Trophoblast cell (in vitro differentiated cells and primary cell): Measurements from ENCODE around the gene TTC31.
A peak's percentile ranks its signal among the peaks of the same experiment; 100 is the strongest.

Source experiments
- DNase-seq, 2 donors: peaks; one replicate each; pipeline ENCODE4 v3.0.0-alpha.2; 2016
- H2AFZ ChIP-seq: 2 replicates; pipeline ENCODE4 v1.6.1; 2013; ENCODE audit warnings: low read length, moderate library complexity, mild to moderate bottlenecking; ENCODE audit not compliant: insufficient read depth, poor library complexity
- H2AK5ac ChIP-seq: 2 replicates; pipeline ENCODE4 v1.6.1; 2013; ENCODE audit warnings: mild to moderate bottlenecking, low read length
- H2BK120ac ChIP-seq: 2 replicates; pipeline ENCODE4 v1.6.1; 2013; ENCODE audit warnings: low read length, mild to moderate bottlenecking, moderate library complexity; ENCODE audit not compliant: insufficient read depth, poor library complexity
- H2BK12ac ChIP-seq: 2 replicates; pipeline ENCODE4 v1.6.1; 2013; ENCODE audit warnings: mild to moderate bottlenecking, low read length, moderate library complexity
- H2BK5ac ChIP-seq: 2 replicates; pipeline ENCODE4 v1.6.1; 2013; ENCODE audit warnings: low read length, low read depth, moderate library complexity, mild to moderate bottlenecking; ENCODE audit not compliant: poor library complexity
- H3K14ac ChIP-seq: 2 replicates; pipeline ENCODE4 v1.6.1; 2013; ENCODE audit warnings: mild to moderate bottlenecking, low read length
- H3K18ac ChIP-seq: 2 replicates; pipeline ENCODE4 v1.6.1; 2013; ENCODE audit warnings: mild to moderate bottlenecking, low read length
- H3K23ac ChIP-seq: 2 replicates; pipeline ENCODE4 v1.6.1; 2013; ENCODE audit warnings: low read length
- H3K27ac ChIP-seq: 2 replicates; pipeline ENCODE4 v1.5.1; 2013; ENCODE audit warnings: low read depth, mild to moderate bottlenecking, inconsistent platforms, low read length, moderate library complexity
- H3K27me3 ChIP-seq: 2 replicates; pipeline ENCODE4 v1.6.1; 2013; ENCODE audit warnings: inconsistent platforms, mild to moderate bottlenecking, low read length, moderate library complexity; ENCODE audit not compliant: insufficient read depth
- H3K36me3 ChIP-seq, 2 experiments: 1 replicate in 1 of 2; 2 replicates in 1 of 2; pipeline ENCODE4 v1.6.1; 2013; ENCODE audit warnings: low read length in 2 of 2, mild to moderate bottlenecking in 2 of 2, moderate library complexity in 1 of 2; ENCODE audit not compliant: insufficient read depth in 2 of 2, control insufficient read depth in 1 of 2
- H3K4ac ChIP-seq: 2 replicates; pipeline ENCODE4 v1.6.1; 2013; ENCODE audit warnings: low read depth, mild to moderate bottlenecking, low read length, moderate library complexity
- H3K4me1 ChIP-seq, 2 experiments: 1 replicate in 1 of 2; 2 replicates in 1 of 2; pipeline ENCODE4 v1.6.1; 2013; ENCODE audit warnings: low read length in 2 of 2, mild to moderate bottlenecking in 2 of 2, moderate library complexity in 1 of 2; ENCODE audit not compliant: insufficient read depth in 2 of 2, control insufficient read depth in 1 of 2
- H3K4me2 ChIP-seq: 2 replicates; pipeline ENCODE4 v1.6.1; 2013; ENCODE audit warnings: inconsistent platforms, mild to moderate bottlenecking, low read length, moderate library complexity
- H3K4me3 ChIP-seq: 2 replicates; pipeline ENCODE4 v1.5.1; 2013; ENCODE audit warnings: mild to moderate bottlenecking, low read depth, low read length, inconsistent platforms
- H3K79me1 ChIP-seq: one replicate; pipeline ENCODE4 v1.6.1; 2013; ENCODE audit warnings: low read length
- H3K79me2 ChIP-seq: 2 replicates; pipeline ENCODE4 v1.6.1; 2013; ENCODE audit warnings: low read length, mild to moderate bottlenecking; ENCODE audit not compliant: control insufficient read depth, insufficient read depth, poor library complexity
- H3K9ac ChIP-seq: 2 replicates; pipeline ENCODE4 v1.6.1; 2013; ENCODE audit warnings: mild to moderate bottlenecking, low read length
- H3K9me3 ChIP-seq: 2 replicates; pipeline ENCODE4 v1.6.1; 2013; ENCODE audit warnings: low read depth, mild to moderate bottlenecking, control low read depth, inconsistent platforms, low read length; ENCODE audit not compliant: insufficient read depth
- H4K12ac ChIP-seq: 2 replicates; pipeline ENCODE4 v1.6.1; 2013; ENCODE audit warnings: low read depth, mild to moderate bottlenecking, low read length, moderate library complexity
- H4K8ac ChIP-seq: 2 replicates; pipeline ENCODE4 v1.6.1; 2013; ENCODE audit warnings: low read depth, mild to moderate bottlenecking, low read length, moderate library complexity
- H4K91ac ChIP-seq: one replicate; pipeline ENCODE4 v1.6.1; 2013; ENCODE audit warnings: low read depth, mild to moderate bottlenecking, low read length, moderate library complexity
- WGBS: extraction: QIAGEN DNeasy Blood & Tissue Kit; methylation state at CpG from one replicate; pipeline ENCODE4 v1.1.7; 2013; ENCODE audit warnings: missing lambda C conversion rate; ENCODE audit not compliant: insufficient read length, insufficient coverage; ENCODE audit errors: extremely low coverage; 5-methylcytosine and 5-hydroxymethylcytosine counted together

Gene TTC31

GRCh38 chr2:74530239-74531187, 47.6 kb downstream of the TTC31 start:
- H4K12ac ChIP-seq, result peak overlapping the region; percentile 0
- H3K23ac ChIP-seq, result no peak overlapping the region
- H2BK5ac ChIP-seq, result peak overlapping the region; percentile 69
- H4K8ac ChIP-seq, result peak overlapping the region; percentile 93
- no peaks in the 10 kb centered on the region for H3K27me3 ChIP-seq
- WGBS, result no CpG with 5 or more reads among the region's 54 CpGs
- peak overlapping the region; percentile 38 for H2AK5ac ChIP-seq
- peak overlapping the region; percentile 88 for H3K14ac ChIP-seq
- H4K91ac ChIP-seq, result peak overlapping the region; percentile 95
- H3K4me2 ChIP-seq, result peak overlapping the region; percentile 59
- peak overlapping the region; percentile 94 for H3K18ac ChIP-seq
- H3K4ac ChIP-seq, result peak overlapping the region; percentile 73
- peaks cover 13% of the 10 kb centered on the region for H3K79me2 ChIP-seq
- H2BK120ac ChIP-seq, result peak overlapping the region; percentile 69
- peak; percentile 20 to 38 for DNase-seq
- peaks cover 9 to 13% of the 10 kb centered on the region in 2 experiments for H3K4me1 ChIP-seq
- peak overlapping the region; percentile 85 for H3K9ac ChIP-seq
- peaks cover 11% of the 10 kb centered on the region for H3K79me1 ChIP-seq
- no peak overlapping the region for H3K27ac ChIP-seq
- H3K4me3 ChIP-seq, result peak overlapping the region; percentile 84
- peak overlapping the region; percentile 7 for H2BK12ac ChIP-seq
- peaks cover 32 to 42% of the 10 kb centered on the region in 2 experiments for H3K36me3 ChIP-seq
- H2AFZ ChIP-seq, result peak overlapping the region; percentile 93
- H3K9me3 ChIP-seq, result no peaks in the 10 kb centered on the region

- no peak overlapping the region for H2BK5ac ChIP-seq
- peaks cover 13% of the 10 kb centered on the region for H3K79me2 ChIP-seq
- peaks cover 11% of the 10 kb centered on the region for H3K79me1 ChIP-seq
- H3K23ac ChIP-seq, result no peak overlapping the region
- H3K27ac ChIP-seq, result no peak overlapping the region
- H2BK12ac ChIP-seq, result no peak overlapping the region
- no CpG with 5 or more reads among the region's 7 CpGs for WGBS
- no peak overlapping the region for H4K8ac ChIP-seq
- H3K14ac ChIP-seq, result no peak overlapping the region
- no peaks in the 10 kb centered on the region for H3K27me3 ChIP-seq
- no peak overlapping the region for H3K9ac ChIP-seq
- no peak overlapping the region for H4K91ac ChIP-seq
- H2AK5ac ChIP-seq, result no peak overlapping the region
- no peak overlapping the region for H3K4me2 ChIP-seq
- peaks cover 9 to 13% of the 10 kb centered on the region in 2 experiments for H3K4me1 ChIP-seq
- H3K4ac ChIP-seq, result no peak overlapping the region
- H4K12ac ChIP-seq, result no peak overlapping the region
- H2AFZ ChIP-seq, result no peak overlapping the region
- H3K18ac ChIP-seq, result no peak overlapping the region
- H3K4me3 ChIP-seq, result no peak overlapping the region
- H3K36me3 ChIP-seq, result peaks cover 26 to 32% of the 10 kb centered on the region in 2 experiments
- no peaks in the 10 kb centered on the region for H3K9me3 ChIP-seq
- DNase-seq, result no peak
- H2BK120ac ChIP-seq, result no peak overlapping the region
Observed at GRCh38 chr2:74531666-74532065, 48.8 kb downstream of the TTC31 start.

- no peaks in the 10 kb centered on the region for H3K9me3 ChIP-seq
- no peak overlapping the region for H3K14ac ChIP-seq
- H2AFZ ChIP-seq, result no peak overlapping the region
- no peaks in the 10 kb centered on the region for H3K27me3 ChIP-seq
- no peak overlapping the region for H2BK5ac ChIP-seq
- H3K9ac ChIP-seq, result no peak overlapping the region
- H3K4ac ChIP-seq, result no peak overlapping the region
- H2AK5ac ChIP-seq, result no peak overlapping the region
- peak in 1 of 2 donors; percentile 55 for DNase-seq
- no peak overlapping the region for H4K8ac ChIP-seq
- no peak overlapping the region for H4K12ac ChIP-seq
- H2BK12ac ChIP-seq, result no peak overlapping the region
- peaks cover 11% of the 10 kb centered on the region for H3K79me1 ChIP-seq
- H3K4me1 ChIP-seq, result peaks cover 9 to 13% of the 10 kb centered on the region in 2 experiments
- H3K36me3 ChIP-seq, result peaks cover 20 to 27% of the 10 kb centered on the region in 2 experiments
- H3K4me2 ChIP-seq, result no peak overlapping the region
- no peak overlapping the region for H4K91ac ChIP-seq
- H3K4me3 ChIP-seq, result no peak overlapping the region
- peaks cover 13% of the 10 kb centered on the region for H3K79me2 ChIP-seq
- no peak overlapping the region for H3K23ac ChIP-seq
- no peak overlapping the region for H3K18ac ChIP-seq
- no peak overlapping the region for H3K27ac ChIP-seq
- no peak overlapping the region for H2BK120ac ChIP-seq
Observed at GRCh38 chr2:74532222-74532621, 49.3 kb downstream of the TTC31 start.

GRCh38 chr2:74533464-74533863, 50.6 kb downstream of the TTC31 start:
- no peak for DNase-seq
- H3K18ac ChIP-seq, result no peak overlapping the region
- peaks cover 9% of the 10 kb centered on the region in 2 experiments for H3K4me1 ChIP-seq
- no peak overlapping the region for H4K91ac ChIP-seq
- no CpG with 5 or more reads among the region's 4 CpGs for WGBS
- no peak overlapping the region for H2BK120ac ChIP-seq
- no peak overlapping the region for H3K4ac ChIP-seq
- no peaks in the 10 kb centered on the region for H3K27me3 ChIP-seq
- no peak overlapping the region for H3K9ac ChIP-seq
- H2AFZ ChIP-seq, result no peak overlapping the region
- H3K4me3 ChIP-seq, result no peak overlapping the region
- no peak overlapping the region for H4K8ac ChIP-seq
- H3K14ac ChIP-seq, result no peak overlapping the region
- H3K9me3 ChIP-seq, result no peaks in the 10 kb centered on the region
- H4K12ac ChIP-seq, result no peak overlapping the region
- H2AK5ac ChIP-seq, result no peak overlapping the region
- peaks cover 11% of the 10 kb centered on the region for H3K79me2 ChIP-seq
- no peak overlapping the region for H2BK12ac ChIP-seq
- H3K27ac ChIP-seq, result no peak overlapping the region
- H3K23ac ChIP-seq, result no peak overlapping the region
- H3K79me1 ChIP-seq, result peaks cover 11% of the 10 kb centered on the region
- H2BK5ac ChIP-seq, result no peak overlapping the region
- H3K4me2 ChIP-seq, result no peak overlapping the region
- peaks cover 12 to 18% of the 10 kb centered on the region in 2 experiments for H3K36me3 ChIP-seq
